SK-N-SH (cell line): ENCODE measurements around the gene KRTAP5-5. TPM values are rescaled to one million over a fixed set of nuclear protein-coding genes. Genes with fewer than 3 reads are reported as not detected.
"Not testable (repeated sequence)": the region's sequence is repeated elsewhere in the genome, so short reads cannot be mapped to it uniquely, and the experiment has no call there.

Experiments
- CTCF ChIA-PET: fragments of 300-600, 350-600 bp; formaldehyde crosslinking; extraction: SDS; loops from one replicate; lab custom pipeline; 2021; lab: Yijun Ruan, JAX
- POLR2A ChIA-PET: fragments of 350-600 bp; sonication (Branson Sonifier 250); formaldehyde crosslinking; extraction: SDS; loops from one replicate; lab custom pipeline; 2020; ENCODE audit warnings: antibody characterized with exemption, inconsistent platforms; lab: Yijun Ruan, JAX
- DNase-seq: peaks from one replicate; pipeline ENCODE4 v3.0.0; 2012
- H2AFZ ChIP-seq: fragments of 200-600 bp; sonication (generic); 2 replicates; pipeline ENCODE4 v1.8.1; 2016; ENCODE audit warnings: antibody characterized with exemption, mild to moderate bottlenecking, low read depth
- H3F3A ChIP-seq: fragments of 200-600 bp; sonication (generic); replicated peaks from 2 replicates; pipeline ENCODE3; 2016; ENCODE audit warnings: antibody characterized with exemption, mild to moderate bottlenecking; ENCODE audit not compliant: insufficient read depth
- H3K27ac ChIP-seq, 2 experiments: fragments of 200-500 bp in 1 of 2; fragments of 200-600 bp in 1 of 2; sonication (Bioruptor generic) in 1 of 2; sonication (generic), shearing (Covaris generic) in 1 of 2; 2 replicates each; pipeline versions ENCODE4 v1.5.1 to v1.6.1; 2014 to 2016; ENCODE audit warnings: low read depth in 2 of 2, inconsistent platforms in 1 of 2, low read length in 1 of 2, mild to moderate bottlenecking in 1 of 2, mixed read lengths in 1 of 2
- H3K27me3 ChIP-seq: fragments of 200-600 bp; sonication (generic), shearing (Covaris generic); 2 replicates; pipeline ENCODE4 v1.6.1; 2016; ENCODE audit warnings: mixed run types; ENCODE audit not compliant: insufficient read depth
- H3K36me3 ChIP-seq, 2 experiments: fragments of 200-500 bp in 1 of 2; fragments of 200-600 bp in 1 of 2; sonication (Bioruptor generic) in 1 of 2; sonication (generic) in 1 of 2; replicated peaks in 1 of 2; 2 replicates each; pipeline versions ENCODE3 to v1.5.1; 2014 to 2016; ENCODE audit warnings: low read length in 1 of 2, mild to moderate bottlenecking in 1 of 2; ENCODE audit not compliant: insufficient read depth in 2 of 2, control insufficient read depth in 1 of 2
- H3K4me1 ChIP-seq, 2 experiments: fragments of 200-500 bp in 1 of 2; fragments of 200-600 bp in 1 of 2; sonication (Bioruptor generic) in 1 of 2; sonication (generic), shearing (Covaris generic) in 1 of 2; 2 replicates each; pipeline versions ENCODE4 v1.5.1 to v1.6.1; 2014 to 2016; ENCODE audit warnings: low read depth in 1 of 2, low read length in 1 of 2, mixed run types in 1 of 2; ENCODE audit not compliant: insufficient read depth in 2 of 2, control insufficient read depth in 1 of 2
- H3K4me2 ChIP-seq: fragments of 200-600 bp; sonication (generic), shearing (Covaris generic); 2 replicates; pipeline ENCODE4 v1.6.1; 2017; ENCODE audit warnings: mixed run types
- H3K4me3 ChIP-seq, 2 experiments: fragments of 200-500 bp in 1 of 2; fragments of 200-600 bp in 1 of 2; sonication (Bioruptor generic) in 1 of 2; sonication (generic), shearing (Covaris generic) in 1 of 2; 2 replicates each; pipeline versions ENCODE4 v1.5.1 to v1.8.1; 2014 to 2016; ENCODE audit warnings: low read depth in 2 of 2, inconsistent platforms in 1 of 2, low read length in 1 of 2, mild to moderate bottlenecking in 1 of 2, mixed read lengths in 1 of 2, moderate library complexity in 1 of 2
- H3K79me2 ChIP-seq: fragments of 200-600 bp; sonication (generic); 2 replicates; pipeline ENCODE4 v1.8.1; 2017; ENCODE audit warnings: mild to moderate bottlenecking; ENCODE audit not compliant: insufficient read depth
- H3K9ac ChIP-seq: fragments of 200-600 bp; sonication (generic); 2 replicates; pipeline ENCODE4 v1.6.1; 2017; ENCODE audit warnings: mixed run types
- H3K9me2 ChIP-seq: fragments of 200-600 bp; sonication (generic); 2 replicates; pipeline ENCODE4 v1.6.1; 2017; ENCODE audit warnings: mixed run types
- H3K9me3 ChIP-seq: fragments of 200-600 bp; sonication (generic); 2 replicates; pipeline ENCODE4 v1.6.1; 2017; ENCODE audit warnings: mixed run types, mild to moderate bottlenecking, moderate library complexity
- H4K20me1 ChIP-seq: fragments of 200-600 bp; sonication (generic); 2 replicates; pipeline ENCODE4 v1.6.1; 2017; ENCODE audit warnings: mild to moderate bottlenecking, mixed run types; ENCODE audit not compliant: insufficient read depth
- CHD2 ChIP-seq: fragments of 150-350 bp; IDR thresholded peaks from 2 replicates; pipeline ENCODE4 v1.6.1; 2018; ENCODE audit warnings: low read length; ENCODE audit not compliant: partially characterized antibody
- CTCF ChIP-seq: fragments of 200-600 bp; sonication (generic); IDR thresholded peaks from 2 replicates; pipeline ENCODE4 v1.6.1; 2017; ENCODE audit warnings: antibody characterized with exemption, mild to moderate bottlenecking, moderate library complexity
- FOXJ3 ChIP-seq: sonication (generic); formaldehyde crosslinking; IDR thresholded peaks from 2 replicates; pipeline ENCODE4 v1.5.1; 2020; ENCODE audit warnings: mild to moderate bottlenecking, missing genetic modification reagents
- IRF3 ChIP-seq: fragments of 150-350 bp; IDR thresholded peaks from 2 replicates; pipeline ENCODE4 v1.6.1; 2016; ENCODE audit warnings: mild to moderate bottlenecking, low read depth, low read length
- JUND ChIP-seq: IDR thresholded peaks from 2 replicates; pipeline ENCODE4 v1.4.0; 2012
- MAX ChIP-seq: IDR thresholded peaks from 2 replicates; pipeline ENCODE4 v1.4.0; 2012; ENCODE audit warnings: low read depth
- PBX3 ChIP-seq: IDR thresholded peaks from 2 replicates; pipeline ENCODE4; 2012
- RFX5 ChIP-seq: IDR thresholded peaks from 2 replicates; pipeline ENCODE4 v1.6.1; 2012; ENCODE audit warnings: mild to moderate bottlenecking, improper control_type of control experiment, low read length
- RXRA ChIP-seq: IDR thresholded peaks from 2 replicates; pipeline ENCODE4 v1.4.0; 2012; ENCODE audit warnings: low read depth, mild to moderate bottlenecking, borderline replicate concordance
- SIN3A ChIP-seq: IDR thresholded peaks from 2 replicates; pipeline ENCODE4 v1.6.1; 2012; ENCODE audit warnings: low read depth, mild to moderate bottlenecking, low read length, moderate library complexity, borderline replicate concordance
- SMC3 ChIP-seq: IDR thresholded peaks from 2 replicates; pipeline ENCODE4 v1.6.1; 2012; ENCODE audit warnings: low read depth, low read length, improper control_type of control experiment
- TEAD4 ChIP-seq: IDR thresholded peaks from 2 replicates; pipeline ENCODE4 v1.4.0; 2012; ENCODE audit warnings: mild to moderate bottlenecking, borderline replicate concordance; ENCODE audit not compliant: insufficient read depth
- YY1 ChIP-seq: IDR thresholded peaks from 2 replicates; pipeline ENCODE4 v1.4.0; 2012; ENCODE audit warnings: low read depth, mild to moderate bottlenecking
- ZBTB33 ChIP-seq: IDR thresholded peaks from 2 replicates; pipeline ENCODE4 v1.4.0; 2012; ENCODE audit warnings: low read depth, borderline replicate concordance
- whole genome bisulfite sequencing: methylation state at CpG from one replicate; pipeline ENCODE4 v1.1.6; 2017; ENCODE audit warnings: low lambda C conversion rate; 5-methylcytosine and 5-hydroxymethylcytosine counted together
- polyA plus RNA-seq, 3 experiments: library from polyadenylated mRNA; depleted of rRNA; stranded (reverse); fragments of >200 nt; gene quantifications; 2 replicates each; pipeline ENCODE4 v1.2.3, GENCODE V29; 2012

KRTAP5-5 gene
- polyA plus RNA-seq, 1 of the 3 experiments (the other 2 are of a cell fraction) = not detected

GRCh38 chr11:1589996-1590395 lies 39.6 kb upstream of the KRTAP5-5 start:
- Histone ChIP-seq H3K4me1 (no peaks in the 10 kb centered on the region), H3K4me2 (no peak overlapping the region), H2AFZ (no peak overlapping the region), H3K27ac (no peak overlapping the region), H3K4me3 (no peak overlapping the region), H3K79me2 (no peaks in the 10 kb centered on the region), H3K36me3 (no peaks in the 10 kb centered on the region), H4K20me1 (no peaks in the 10 kb centered on the region), H3K9me2 (no peaks in the 10 kb centered on the region), H3K27me3 (no peaks in the 10 kb centered on the region; the same call in 1 of the 2 replicates), H3K9ac (no peak overlapping the region), H3K9me3 (no peaks in the 10 kb centered on the region), H3F3A (no peaks in the 10 kb centered on the region)
- ChIA-PET POLR2A (no interaction called here), CTCF (interaction anchor here (1.0 to 7.5 kb wide), 3 partner anchors 11 to 43 kb away, joined by 3 to 64 read pairs (median 23); no protein-coding TSS in a partner anchor)
- TF ChIP-seq FOXJ3 (no peak), SIN3A (no peak), MAX (no peak), RFX5 (no peak), YY1 (no peak), CTCF (no peak), TEAD4 (no peak), CHD2 (no peak)
- WGBS = 77% methylated on average over 6 of the region's 6 CpGs
- no peak for DNase-seq

GRCh38 chr11:1592628-1593027 lies 36.9 kb upstream of the KRTAP5-5 start:
- no peak for TF ChIP-seq PBX3
- no peak for TF ChIP-seq SMC3
- no peak for TF ChIP-seq MAX
- TF ChIP-seq RXRA = no peak
- no peak for TF ChIP-seq ZBTB33
- no peak for TF ChIP-seq JUND
- TF ChIP-seq IRF3 = no peak
- peaks cover 7% of the 10 kb centered on the region for H3K27me3 ChIP-seq
- H2AFZ ChIP-seq = no peak overlapping the region
- no peaks in the 10 kb centered on the region for H4K20me1 ChIP-seq
- H3K9me3 ChIP-seq = no peaks in the 10 kb centered on the region
- no peaks in the 10 kb centered on the region for H3K79me2 ChIP-seq
- H3K4me1 ChIP-seq = no peaks in the 10 kb centered on the region
- H3K9ac ChIP-seq = no peak overlapping the region
- H3K27ac ChIP-seq = no peak overlapping the region
- CTCF ChIA-PET = interaction anchor here (0.8 to 7.5 kb wide), 3 partner anchors 19 to 101 kb away, joined by 3 to 64 read pairs (median 3); no protein-coding TSS in a partner anchor
- H3K9me2 ChIP-seq = no peaks in the 10 kb centered on the region
- no peaks in the 10 kb centered on the region for H3K36me3 ChIP-seq
- 80% methylated on average over 9 of the region's 9 CpGs for WGBS
- no peak overlapping the region for H3K4me2 ChIP-seq
- no peaks in the 10 kb centered on the region for H3F3A ChIP-seq
- POLR2A ChIA-PET = no interaction called here
- no peak for DNase-seq
- no peak overlapping the region for H3K4me3 ChIP-seq

- H4K20me1 ChIP-seq, H3K4me1 ChIP-seq, H3K36me3 ChIP-seq, H3K4me2 ChIP-seq, H3K9me2 ChIP-seq, H3K27ac ChIP-seq, POLR2A ChIA-PET, H3K4me3 ChIP-seq, DNase-seq, H2AFZ ChIP-seq, H3K9ac ChIP-seq, H3K79me2 ChIP-seq, H3K9me3 ChIP-seq, H3F3A ChIP-seq: not testable (repeated sequence)
- CTCF ChIA-PET = interaction anchor here (0.9 to 3.9 kb wide), 26 partner anchors 9 to 555 kb away, joined by 3 to 45 read pairs (median 5); partner anchors contain the start of genes KRTAP5-1 and KRTAP5-5
- H3K27me3 ChIP-seq = peaks cover 12% of the 10 kb centered on the region
- 58% methylated on average over 11 of the region's 11 CpGs for WGBS
Observed at GRCh38 chr11:1595994-1596575, 33.5 kb upstream of the KRTAP5-5 start.
